Measurements from ENCODE around the gene SRRD. TPM values are rescaled to one million over a fixed set of nuclear protein-coding genes. Genes with fewer than 3 reads are reported as not detected.

Gene SRRD
- total RNA-seq, 1 donor from 2014 or later: 8.9 TPM

DNA sequence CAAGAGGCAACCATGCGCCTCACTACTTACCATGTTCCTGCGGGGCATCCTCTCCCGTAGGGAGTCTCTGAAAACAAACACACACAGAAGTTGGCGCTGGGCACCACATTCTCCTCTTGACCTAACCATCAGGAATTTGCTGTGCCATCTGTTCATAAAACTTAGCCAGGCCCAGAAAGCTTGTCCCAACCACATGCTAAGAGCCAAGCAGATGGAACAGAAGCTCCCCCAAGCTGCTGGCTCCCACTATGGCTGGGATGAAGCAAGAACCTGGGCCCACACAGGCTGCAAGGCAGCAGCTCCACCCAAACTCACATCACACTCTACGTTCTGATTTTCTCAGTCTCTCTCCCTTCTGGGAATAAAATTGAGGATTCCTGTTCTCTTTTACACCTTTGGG is 17.5 kb upstream of the SRRD start:
- Histone ChIP-seq H3K4me1 (ENCODE audit: control insufficient read depth in 3 of 3, insufficient read depth in 3 of 3, low read length in 3 of 3) (peaks cover 0 to 12% (median 6%) of the 10 kb centered on the region in 3 donors), H3K27me3 (ENCODE audit: control insufficient read depth in 3 of 3, insufficient read depth in 3 of 3, low read length in 3 of 3) (no peaks in the 10 kb centered on the region), H3K9ac (ENCODE audit: low read depth in 1 of 3, low read length in 3 of 3) (peak overlapping the region in 1 of 3 donors; percentile 16), H3K4me3 (ENCODE audit: low read length in 3 of 3) (no peak overlapping the region), H3K36me3 (ENCODE audit: control insufficient read depth in 3 of 3, insufficient read depth in 3 of 3, low read length in 3 of 3) (peaks cover 70 to 79% (median 74%) of the 10 kb centered on the region in 3 donors), H3K9me3 (ENCODE audit: control insufficient read depth in 3 of 3, low read length in 3 of 3) (no peaks in the 10 kb centered on the region), H3K27ac (ENCODE audit: low read depth, low read length) (peak overlapping the region; percentile 29)

- Histone ChIP-seq H3K4me3 (ENCODE audit: low read length in 3 of 3) (no peak overlapping the region), H3K9ac (ENCODE audit: low read depth in 1 of 3, low read length in 3 of 3) (no peak overlapping the region), H3K27me3 (ENCODE audit: control insufficient read depth in 3 of 3, insufficient read depth in 3 of 3, low read length in 3 of 3) (no peaks in the 10 kb centered on the region), H3K4me1 (ENCODE audit: control insufficient read depth in 3 of 3, insufficient read depth in 3 of 3, low read length in 3 of 3) (peaks cover 4 to 17% (median 7%) of the 10 kb centered on the region in 3 donors), H3K36me3 (ENCODE audit: control insufficient read depth in 3 of 3, insufficient read depth in 3 of 3, low read length in 3 of 3) (peaks cover 54 to 69% (median 63%) of the 10 kb centered on the region in 3 donors), H3K9me3 (ENCODE audit: control insufficient read depth in 3 of 3, low read length in 3 of 3) (no peaks in the 10 kb centered on the region), H3K27ac (ENCODE audit: low read depth, low read length) (peak overlapping the region; percentile 87)
These were observed 12.9 kb upstream of the SRRD start for GRCh38 chr22:26470807-26471206.

GRCh38 chr22:26471522-26471921 is 12.2 kb upstream of the SRRD start:
- Histone ChIP-seq H3K27ac (ENCODE audit: low read depth, low read length) (peak overlapping the region; percentile 87), H3K4me3 (ENCODE audit: low read length in 3 of 3) (no peak overlapping the region), H3K9ac (ENCODE audit: low read depth in 1 of 3, low read length in 3 of 3) (no peak overlapping the region), H3K27me3 (ENCODE audit: control insufficient read depth in 3 of 3, insufficient read depth in 3 of 3, low read length in 3 of 3) (no peaks in the 10 kb centered on the region), H3K4me1 (ENCODE audit: control insufficient read depth in 3 of 3, insufficient read depth in 3 of 3, low read length in 3 of 3) (peaks cover 4 to 17% (median 6%) of the 10 kb centered on the region in 3 donors), H3K36me3 (ENCODE audit: control insufficient read depth in 3 of 3, insufficient read depth in 3 of 3, low read length in 3 of 3) (peaks cover 48 to 67% (median 63%) of the 10 kb centered on the region in 3 donors), H3K9me3 (ENCODE audit: control insufficient read depth in 3 of 3, low read length in 3 of 3) (no peaks in the 10 kb centered on the region)

DNA sequence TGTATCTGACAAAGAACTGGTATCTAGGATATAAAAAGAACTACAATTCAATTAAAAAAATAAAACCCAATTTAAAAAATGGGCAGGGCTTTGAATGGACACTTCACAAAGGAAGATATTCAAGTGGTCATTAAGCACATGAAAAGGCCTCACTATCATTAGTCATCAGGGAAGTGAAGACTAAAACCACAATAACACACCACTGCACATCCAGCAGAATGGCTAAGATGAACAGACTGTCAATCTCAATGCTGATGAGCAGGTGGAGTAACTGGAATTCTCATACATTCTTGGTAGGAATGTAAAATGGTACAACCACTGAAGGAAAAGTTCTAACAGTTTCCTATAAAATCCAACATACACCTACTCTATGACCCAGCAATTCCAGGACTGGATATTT is 9.0 kb upstream of the SRRD start:
- H3K27ac ChIP-seq (ENCODE audit: low read depth, low read length): no peak overlapping the region
- no peak overlapping the region for H3K4me3 ChIP-seq (ENCODE audit: low read length in 3 of 3)
- H3K9me3 ChIP-seq (ENCODE audit: control insufficient read depth in 3 of 3, low read length in 3 of 3): no peaks in the 10 kb centered on the region
- no peaks in the 10 kb centered on the region for H3K27me3 ChIP-seq (ENCODE audit: control insufficient read depth in 3 of 3, insufficient read depth in 3 of 3, low read length in 3 of 3)
- H3K36me3 ChIP-seq (ENCODE audit: control insufficient read depth in 3 of 3, insufficient read depth in 3 of 3, low read length in 3 of 3): peaks cover 36 to 66% (median 59%) of the 10 kb centered on the region in 3 donors
- peaks cover 7 to 24% (median 12%) of the 10 kb centered on the region in 3 donors for H3K4me1 ChIP-seq (ENCODE audit: control insufficient read depth in 3 of 3, insufficient read depth in 3 of 3, low read length in 3 of 3)
- no peak overlapping the region for H3K9ac ChIP-seq (ENCODE audit: low read depth in 1 of 3, low read length in 3 of 3)

DNA sequence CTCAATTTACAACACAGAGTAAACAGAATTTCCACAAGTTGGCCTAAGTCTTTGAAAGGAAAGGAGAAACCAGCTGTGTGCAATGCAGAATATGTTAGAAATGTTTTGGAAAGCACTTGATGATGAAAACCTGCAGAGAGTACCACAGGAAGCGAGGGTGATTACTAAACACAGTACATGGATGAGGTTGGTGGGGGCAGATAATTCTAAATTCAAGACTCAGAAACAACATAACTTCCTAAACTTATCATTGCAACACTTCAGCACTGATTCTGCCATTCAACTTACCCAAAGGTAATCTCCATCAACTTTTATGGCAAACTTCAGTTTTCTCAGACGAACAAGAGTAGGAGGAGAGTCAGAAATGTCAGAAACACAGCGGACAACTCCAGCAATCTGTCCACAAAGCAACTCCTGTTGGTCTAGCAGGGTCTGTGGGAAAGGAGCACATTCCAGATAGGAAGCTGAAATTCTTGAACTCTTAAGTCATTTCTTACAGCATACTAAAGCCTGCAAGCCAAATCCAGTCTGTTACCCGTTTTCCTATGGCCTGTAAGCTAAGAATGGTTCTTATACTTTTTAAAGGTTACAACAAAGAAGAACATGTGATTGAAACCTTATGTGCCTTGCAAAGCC is 6.9 kb upstream of the SRRD start:
- no peak overlapping the region for H3K27ac ChIP-seq (ENCODE audit: low read depth, low read length)
- no peak overlapping the region for H3K4me3 ChIP-seq (ENCODE audit: low read length in 3 of 3)
- no peaks in the 10 kb centered on the region for H3K9me3 ChIP-seq (ENCODE audit: control insufficient read depth in 3 of 3, low read length in 3 of 3)
- H3K36me3 ChIP-seq (ENCODE audit: control insufficient read depth in 3 of 3, insufficient read depth in 3 of 3, low read length in 3 of 3): peaks cover 16 to 58% (median 50%) of the 10 kb centered on the region in 3 donors
- no peak overlapping the region for H3K9ac ChIP-seq (ENCODE audit: low read depth in 1 of 3, low read length in 3 of 3)
- no peaks in the 10 kb centered on the region for H3K27me3 ChIP-seq (ENCODE audit: control insufficient read depth in 3 of 3, insufficient read depth in 3 of 3, low read length in 3 of 3)
- peaks cover 18 to 31% (median 28%) of the 10 kb centered on the region in 3 donors for H3K4me1 ChIP-seq (ENCODE audit: control insufficient read depth in 3 of 3, insufficient read depth in 3 of 3, low read length in 3 of 3)

DNA sequence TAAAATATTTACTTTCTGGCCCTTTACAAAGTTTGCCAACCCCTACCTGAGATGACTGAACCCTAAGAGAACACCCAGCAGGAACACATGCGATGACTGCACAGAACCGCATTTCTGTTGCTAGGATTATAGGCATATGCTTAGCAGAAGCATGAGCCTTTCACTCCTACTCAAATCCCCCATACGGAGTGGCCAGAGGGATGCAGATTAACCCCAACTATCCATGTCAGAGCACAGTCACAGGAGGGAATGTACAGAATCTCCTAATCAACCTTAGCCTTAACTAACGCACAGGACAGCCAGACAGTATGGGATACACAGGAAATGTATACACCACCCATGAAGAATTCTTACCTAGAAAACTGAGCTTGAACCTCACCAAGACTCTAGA is 6.3 kb upstream of the SRRD start:
- Histone ChIP-seq H3K27ac (ENCODE audit: low read depth, low read length) (no peak overlapping the region), H3K9ac (ENCODE audit: low read depth in 1 of 3, low read length in 3 of 3) (no peak overlapping the region), H3K9me3 (ENCODE audit: control insufficient read depth in 3 of 3, low read length in 3 of 3) (no peaks in the 10 kb centered on the region), H3K4me3 (ENCODE audit: low read length in 3 of 3) (no peak overlapping the region), H3K4me1 (ENCODE audit: control insufficient read depth in 3 of 3, insufficient read depth in 3 of 3, low read length in 3 of 3) (peaks cover 19 to 34% (median 33%) of the 10 kb centered on the region in 3 donors), H3K36me3 (ENCODE audit: control insufficient read depth in 3 of 3, insufficient read depth in 3 of 3, low read length in 3 of 3) (peaks cover 11 to 53% (median 46%) of the 10 kb centered on the region in 3 donors), H3K27me3 (ENCODE audit: control insufficient read depth in 3 of 3, insufficient read depth in 3 of 3, low read length in 3 of 3) (no peaks in the 10 kb centered on the region)

DNA sequence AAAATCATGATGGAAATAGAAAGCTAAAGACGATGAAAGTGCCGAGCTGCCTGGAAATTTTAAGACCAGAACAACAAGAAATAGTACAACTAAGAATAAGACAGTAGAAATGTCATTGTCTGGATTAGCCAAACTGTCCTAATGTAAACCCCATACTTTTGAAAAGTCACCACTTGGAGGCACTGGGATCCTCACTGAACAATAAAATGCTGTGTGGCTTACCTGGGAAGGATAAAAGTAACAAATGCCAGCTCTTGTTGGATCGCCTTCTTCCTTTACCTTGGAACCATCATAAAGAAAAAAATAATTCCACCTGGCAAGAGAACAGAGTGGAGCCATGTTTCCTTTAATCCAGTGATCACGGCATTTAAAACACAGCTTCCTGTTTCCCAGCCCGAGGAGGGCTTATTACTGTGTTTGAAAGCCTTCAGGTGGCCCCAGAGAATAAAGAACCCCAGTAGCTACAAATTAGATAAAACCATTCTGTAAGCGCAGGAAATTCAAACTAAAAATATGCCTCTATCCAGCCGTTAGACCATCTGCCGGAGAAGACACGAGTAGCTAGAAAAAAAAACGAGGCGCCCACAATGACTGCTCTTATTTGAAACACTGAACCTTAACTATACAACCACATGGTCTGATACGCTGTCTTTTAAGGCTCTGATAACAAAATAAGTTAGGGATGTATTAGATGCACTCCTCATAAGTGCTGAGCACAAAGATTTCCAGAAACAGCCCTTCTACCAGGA is 4.5 kb upstream of the SRRD start:
- H3K4me3 ChIP-seq (ENCODE audit: low read length in 3 of 3): no peak overlapping the region
- peaks cover 7 to 42% (median 40%) of the 10 kb centered on the region in 3 donors for H3K36me3 ChIP-seq (ENCODE audit: control insufficient read depth in 3 of 3, insufficient read depth in 3 of 3, low read length in 3 of 3)
- peaks cover 28 to 48% (median 44%) of the 10 kb centered on the region in 3 donors for H3K4me1 ChIP-seq (ENCODE audit: control insufficient read depth in 3 of 3, insufficient read depth in 3 of 3, low read length in 3 of 3)
- H3K27me3 ChIP-seq (ENCODE audit: control insufficient read depth in 3 of 3, insufficient read depth in 3 of 3, low read length in 3 of 3): no peaks in the 10 kb centered on the region
- H3K9me3 ChIP-seq (ENCODE audit: control insufficient read depth in 3 of 3, low read length in 3 of 3): no peaks in the 10 kb centered on the region
- H3K27ac ChIP-seq (ENCODE audit: low read depth, low read length): peak overlapping the region; percentile 1
- H3K9ac ChIP-seq (ENCODE audit: low read depth in 1 of 3, low read length in 3 of 3): peak overlapping the region in 1 of 3 donors; percentile 25

DNA sequence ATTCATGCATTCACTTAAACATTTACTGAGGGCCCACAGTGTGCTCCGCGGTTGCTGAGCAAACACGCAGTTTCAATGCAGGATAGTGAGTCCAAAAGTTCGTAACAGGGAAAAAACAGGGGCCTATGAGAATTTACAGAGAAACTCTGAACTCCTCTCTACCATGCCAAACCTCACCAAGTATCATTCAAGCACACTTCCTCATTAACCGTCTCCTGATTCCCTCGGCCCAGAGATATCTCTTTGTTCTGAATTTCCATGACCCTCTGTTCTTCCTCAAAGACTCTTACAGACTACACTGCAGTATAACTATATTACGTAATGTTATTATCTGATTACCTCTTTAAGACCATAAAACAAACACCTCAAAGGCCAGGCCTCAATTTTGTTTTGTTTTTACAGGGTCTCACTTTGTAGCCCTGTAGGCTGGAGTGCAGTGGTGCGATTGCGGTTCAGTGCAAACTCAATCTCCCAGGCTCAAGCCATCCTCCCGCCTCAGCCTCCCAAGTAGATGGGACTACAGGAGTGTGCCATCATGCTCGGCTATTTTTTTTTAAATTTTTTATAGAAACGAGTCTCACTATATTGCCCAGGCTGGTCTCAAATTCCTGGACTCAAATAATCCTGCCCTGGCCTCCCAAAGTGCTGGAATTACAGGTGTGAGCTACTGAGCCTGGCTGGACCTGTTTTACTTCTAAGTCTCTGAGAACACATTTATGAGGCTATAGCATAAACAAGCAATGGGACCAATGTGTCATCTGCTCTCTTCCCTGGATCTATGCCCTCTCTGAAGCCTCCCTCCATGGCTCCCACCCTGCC is 3.7 kb upstream of the SRRD start:
- Histone ChIP-seq H3K4me1 (ENCODE audit: control insufficient read depth in 3 of 3, insufficient read depth in 3 of 3, low read length in 3 of 3) (peaks cover 36 to 56% (median 52%) of the 10 kb centered on the region in 3 donors), H3K4me3 (ENCODE audit: low read length in 3 of 3) (peak overlapping the region in 1 of 3 donors; percentile 23), H3K36me3 (ENCODE audit: control insufficient read depth in 3 of 3, insufficient read depth in 3 of 3, low read length in 3 of 3) (peaks cover 7 to 40% (median 36%) of the 10 kb centered on the region in 3 donors), H3K9ac (ENCODE audit: low read depth in 1 of 3, low read length in 3 of 3) (peak overlapping the region in 2 of 3 donors; percentile 25 to 27), H3K9me3 (ENCODE audit: control insufficient read depth in 3 of 3, low read length in 3 of 3) (no peaks in the 10 kb centered on the region), H3K27ac (ENCODE audit: low read depth, low read length) (peak overlapping the region; percentile 1), H3K27me3 (ENCODE audit: control insufficient read depth in 3 of 3, insufficient read depth in 3 of 3, low read length in 3 of 3) (no peaks in the 10 kb centered on the region)

DNA sequence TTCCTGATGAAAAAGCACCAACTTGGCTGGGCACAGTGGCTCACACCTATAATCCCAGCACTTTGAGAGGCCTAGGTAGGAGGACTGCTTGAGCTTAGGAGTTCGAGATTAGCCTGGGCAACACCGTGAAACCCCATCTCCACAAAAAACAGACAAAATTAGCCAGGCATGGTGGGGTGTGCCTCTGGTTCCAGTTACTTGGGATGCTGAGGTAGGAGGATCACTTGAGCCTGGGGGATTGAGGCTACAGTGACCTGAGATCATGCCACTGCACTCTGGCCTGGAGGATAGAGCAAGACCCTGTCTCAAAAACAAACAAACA is 3.1 kb upstream of the SRRD start:
- peak overlapping the region in 2 of 3 donors; percentile 2 to 27 for H3K9ac ChIP-seq (ENCODE audit: low read depth in 1 of 3, low read length in 3 of 3)
- no peaks in the 10 kb centered on the region for H3K9me3 ChIP-seq (ENCODE audit: control insufficient read depth in 3 of 3, low read length in 3 of 3)
- H3K27me3 ChIP-seq (ENCODE audit: control insufficient read depth in 3 of 3, insufficient read depth in 3 of 3, low read length in 3 of 3): no peaks in the 10 kb centered on the region
- no peak overlapping the region for H3K27ac ChIP-seq (ENCODE audit: low read depth, low read length)
- peaks cover 7 to 38% (median 33%) of the 10 kb centered on the region in 3 donors for H3K36me3 ChIP-seq (ENCODE audit: control insufficient read depth in 3 of 3, insufficient read depth in 3 of 3, low read length in 3 of 3)
- peak overlapping the region in 1 of 3 donors; percentile 23 for H3K4me3 ChIP-seq (ENCODE audit: low read length in 3 of 3)
- peaks cover 38 to 59% (median 57%) of the 10 kb centered on the region in 3 donors for H3K4me1 ChIP-seq (ENCODE audit: control insufficient read depth in 3 of 3, insufficient read depth in 3 of 3, low read length in 3 of 3)

Data from skeletal muscle tissue (tissue), 4 donors.